Parathyroid adenoma (tissue), 2 donors: Measurements from ENCODE around the gene PTOV1.

Source experiments
- H2AFZ ChIP-seq: fragments of 300-600 bp; sonication (generic); one replicate; pipeline ENCODE4 v1.7.0; 2017; ENCODE audit warnings: antibody characterized with exemption, mild to moderate bottlenecking
- H3K27ac ChIP-seq: fragments of 300-600 bp; sonication (generic); one replicate; pipeline ENCODE4 v1.7.0; 2017
- H3K27me3 ChIP-seq: fragments of 300-600 bp; sonication (generic); one replicate; pipeline ENCODE4 v1.7.0; 2017; ENCODE audit warnings: low read length; ENCODE audit not compliant: control insufficient read depth, insufficient read depth
- H3K36me3 ChIP-seq: fragments of 300-600 bp; sonication (generic); one replicate; pipeline ENCODE4 v1.7.0; 2017; ENCODE audit warnings: low read length; ENCODE audit not compliant: control insufficient read depth, insufficient read depth
- H3K4me1 ChIP-seq: fragments of 300-600 bp; sonication (generic); one replicate; pipeline ENCODE4 v1.7.0; 2017; ENCODE audit warnings: control low read depth
- H3K4me2 ChIP-seq: fragments of 300-600 bp; sonication (generic); one replicate; pipeline ENCODE4 v1.7.0; 2017; ENCODE audit warnings: low read length
- H3K4me3 ChIP-seq: fragments of 300-600 bp; sonication (generic); one replicate; pipeline ENCODE4 v1.7.0; 2017; ENCODE audit warnings: low read depth, low read length
- H3K79me2 ChIP-seq: fragments of 300-600 bp; sonication (generic); one replicate; pipeline ENCODE4 v1.7.0; 2017; ENCODE audit warnings: control low read depth
- H3K9ac ChIP-seq: fragments of 300-600 bp; sonication (generic); one replicate; pipeline ENCODE4 v1.7.0; 2017; ENCODE audit warnings: mild to moderate bottlenecking
- H3K9me3 ChIP-seq: fragments of 300-600 bp; sonication (generic); one replicate; pipeline ENCODE4 v1.7.0; 2017; ENCODE audit warnings: low read length; ENCODE audit not compliant: control insufficient read depth
- CTCF ChIP-seq: fragments of 300-600 bp; sonication (generic); IDR thresholded peaks from one replicate; pipeline ENCODE4 v1.7.0; 2017; ENCODE audit warnings: antibody characterized with exemption, mild to moderate bottlenecking
- donor health status: primary hyperparathyroidism.

Gene PTOV1

GRCh38 chr19:49906879-49907564, 56.1 kb downstream of the PTOV1 start:
- Histone ChIP-seq H3K27me3 (no peaks in the 10 kb centered on the region), H3K79me2 (peaks cover 4% of the 10 kb centered on the region), H3K27ac (no peak overlapping the region), H3K4me3 (no peak overlapping the region), H3K36me3 (no peaks in the 10 kb centered on the region), H3K4me1 (no peaks in the 10 kb centered on the region), H3K9me3 (no peaks in the 10 kb centered on the region), H3K4me2 (no peak overlapping the region), H2AFZ (no peak overlapping the region), H3K9ac (no peak overlapping the region)
- no peak for TF ChIP-seq CTCF

DNA sequence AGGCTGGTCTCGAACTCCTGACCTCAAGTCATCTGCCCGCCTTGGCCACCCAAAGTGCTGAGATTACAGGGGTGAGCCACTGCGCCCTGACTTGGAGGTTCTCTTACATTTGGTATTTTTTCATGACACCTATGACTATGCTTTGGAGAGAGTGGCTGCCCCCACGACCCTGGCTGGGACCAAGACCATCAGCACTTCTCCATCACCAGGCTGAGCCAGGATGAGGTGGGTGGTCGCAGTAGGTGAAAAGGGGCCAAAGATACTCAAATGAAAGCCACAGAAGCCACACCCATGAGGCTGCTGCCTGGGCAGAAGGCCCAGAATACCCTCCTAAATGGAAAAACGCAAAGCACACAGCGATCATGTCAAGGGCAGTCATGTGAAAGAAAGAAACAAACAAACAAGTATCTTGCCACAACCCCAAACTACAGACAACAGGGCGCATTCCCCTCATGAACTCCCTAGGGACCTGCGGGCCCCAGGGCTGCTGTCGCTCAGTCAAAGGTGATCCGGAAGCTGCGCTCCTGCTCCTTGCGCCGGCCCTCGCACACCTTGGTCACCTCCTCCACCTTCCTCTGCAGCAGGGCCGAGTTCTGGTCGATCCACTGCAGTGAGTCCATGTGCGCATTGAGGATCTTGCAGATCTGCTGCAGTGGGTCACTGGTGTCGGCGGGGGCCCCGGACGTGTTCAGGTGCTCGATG, 56.9 kb downstream of the PTOV1 start:
- no peak overlapping the region for H3K9ac ChIP-seq
- no peaks in the 10 kb centered on the region for H3K4me1 ChIP-seq
- TF ChIP-seq CTCF, result no peak
- peaks cover 4% of the 10 kb centered on the region for H3K79me2 ChIP-seq
- H3K4me2 ChIP-seq, result no peak overlapping the region
- H2AFZ ChIP-seq, result no peak overlapping the region
- H3K27ac ChIP-seq, result no peak overlapping the region
- no peaks in the 10 kb centered on the region for H3K36me3 ChIP-seq
- no peaks in the 10 kb centered on the region for H3K9me3 ChIP-seq
- H3K4me3 ChIP-seq, result no peak overlapping the region
- H3K27me3 ChIP-seq, result no peaks in the 10 kb centered on the region

GRCh38 chr19:49908480-49909420, 57.8 kb downstream of the PTOV1 start:
- Histone ChIP-seq H3K27me3 (no peaks in the 10 kb centered on the region), H3K4me1 (no peaks in the 10 kb centered on the region), H3K27ac (no peak overlapping the region), H3K9me3 (no peaks in the 10 kb centered on the region), H3K36me3 (no peaks in the 10 kb centered on the region), H3K4me2 (no peak overlapping the region), H2AFZ (no peak overlapping the region), H3K79me2 (peaks cover 4% of the 10 kb centered on the region), H3K9ac (no peak overlapping the region), H3K4me3 (no peak overlapping the region)
- no peak for TF ChIP-seq CTCF

GRCh38 chr19:49910179-49910578, 59.2 kb downstream of the PTOV1 start:
- TF ChIP-seq CTCF, result no peak
- no peaks in the 10 kb centered on the region for H3K27me3 ChIP-seq
- no peak overlapping the region for H3K27ac ChIP-seq
- no peaks in the 10 kb centered on the region for H3K36me3 ChIP-seq
- H3K4me1 ChIP-seq, result no peaks in the 10 kb centered on the region
- no peak overlapping the region for H3K4me3 ChIP-seq
- H3K9me3 ChIP-seq, result no peaks in the 10 kb centered on the region
- H3K9ac ChIP-seq, result no peak overlapping the region
- no peak overlapping the region for H2AFZ ChIP-seq
- H3K4me2 ChIP-seq, result no peak overlapping the region
- H3K79me2 ChIP-seq, result peaks cover 4% of the 10 kb centered on the region
